ENCODE measurements around the gene SERPIND1. TPM values are rescaled to one million over a fixed set of nuclear protein-coding genes. Genes with fewer than 3 reads are reported as not detected.

Gene SERPIND1
- total RNA-seq, 1 experiment from 2014 or later = 1.3 TPM

GRCh38 chr22:20788627-20789344 is 14.9 kb downstream of the SERPIND1 start:
- Histone ChIP-seq H3K9me3 (no peaks in the 10 kb centered on the region), H3K27me3 (replicated peaks; ENCODE audit: control insufficient read depth, insufficient read depth, low read length) (no peaks in the 10 kb centered on the region), H3K4me1 (peaks cover 5% of the 10 kb centered on the region; the same call in 1 of the 2 replicates), H3K36me3 (ENCODE audit: control insufficient read depth, insufficient read depth, low read length) (0 out of 2 replicates have a peak, but pooled peaks cover 2% of the 10 kb centered on the region), H3K4me3 (ENCODE audit: low read depth, low read length) (no peak overlapping the region)
- H3K36me3 Mint-ChIP-seq (ENCODE audit: insufficient read depth, unreplicated experiment) = peaks cover 12% of the 10 kb centered on the region
- CTCF ChIA-PET = no interaction called here
- no peaks in the 10 kb centered on the region for H3K27me3 Mint-ChIP-seq (ENCODE audit: insufficient read depth, unreplicated experiment)
- TF ChIP-seq CTCF (IDR thresholded peaks at IDR 0.05; ENCODE audit: insufficient read depth in 1 of 2, low read depth in 1 of 2, low read length in 1 of 2, severe bottlenecking in 1 of 2, unreplicated experiment in 1 of 2) = no peak
- POLR2A ChIA-PET = no interaction called here
- intact Hi-C loops (cut with micrococcal nuclease; ENCODE audit: unreplicated experiment) = no loop called here
- no peaks in the 10 kb centered on the region for H3K9me3 Mint-ChIP-seq (ENCODE audit: unreplicated experiment)
- H3K4me3 Mint-ChIP-seq (ENCODE audit: unreplicated experiment) = no peak overlapping the region
- no peak overlapping the region for H3K27ac Mint-ChIP-seq (ENCODE audit: unreplicated experiment)
- H3K4me1 Mint-ChIP-seq (ENCODE audit: low read depth, unreplicated experiment) = no peaks in the 10 kb centered on the region
- DNase-seq = no peak
- no TSS peak for BruUV-seq (replicated peaks)

GRCh38 chr22:20792221-20792965 is 18.5 kb downstream of the SERPIND1 start:
- 0 out of 2 replicates have a peak, but pooled peaks cover 2% of the 10 kb centered on the region for H3K36me3 ChIP-seq (ENCODE audit: control insufficient read depth, insufficient read depth, low read length)

More at GRCh38 chr22:20792221-20792965, 18.5 kb downstream of the SERPIND1 start:
- no peaks in the 10 kb centered on the region for H3K27me3 Mint-ChIP-seq (ENCODE audit: insufficient read depth, unreplicated experiment)
- intact Hi-C loops (cut with micrococcal nuclease; ENCODE audit: unreplicated experiment) = no loop called here
- H3K4me3 ChIP-seq (ENCODE audit: low read depth, low read length) = no peak overlapping the region
- no peaks in the 10 kb centered on the region for H3K9me3 ChIP-seq
- no peaks in the 10 kb centered on the region for H3K4me1 Mint-ChIP-seq (ENCODE audit: low read depth, unreplicated experiment)
- DNase-seq = no peak
- H3K27me3 ChIP-seq (replicated peaks; ENCODE audit: control insufficient read depth, insufficient read depth, low read length) = no peaks in the 10 kb centered on the region
- H3K27ac Mint-ChIP-seq (ENCODE audit: unreplicated experiment) = no peak overlapping the region
- ChIA-PET POLR2A (no interaction called here), CTCF (no interaction called here)
- peaks cover 25% of the 10 kb centered on the region for H3K36me3 Mint-ChIP-seq (ENCODE audit: insufficient read depth, unreplicated experiment)
- peaks cover 5% of the 10 kb centered on the region; the same call in 1 of the 2 replicates for H3K4me1 ChIP-seq
- no peaks in the 10 kb centered on the region for H3K9me3 Mint-ChIP-seq (ENCODE audit: unreplicated experiment)
- H3K4me3 Mint-ChIP-seq (ENCODE audit: unreplicated experiment) = no peak overlapping the region
- no peak for TF ChIP-seq CTCF (IDR thresholded peaks at IDR 0.05; ENCODE audit: insufficient read depth in 1 of 2, low read depth in 1 of 2, low read length in 1 of 2, severe bottlenecking in 1 of 2, unreplicated experiment in 1 of 2)
- BruUV-seq (replicated peaks) = no TSS peak
